ENCODE data around the gene PKP1. TPM values are rescaled to one million over a fixed set of nuclear protein-coding genes. Genes with fewer than 3 reads are reported as not detected.

PKP1 gene
- total and polyA plus RNA-seq, 10 of the 15 experiments (the other 5 are each of a cell fraction or from before 2014, with no cell fraction given) = 0.03 TPM; not detected in 9

DNA sequence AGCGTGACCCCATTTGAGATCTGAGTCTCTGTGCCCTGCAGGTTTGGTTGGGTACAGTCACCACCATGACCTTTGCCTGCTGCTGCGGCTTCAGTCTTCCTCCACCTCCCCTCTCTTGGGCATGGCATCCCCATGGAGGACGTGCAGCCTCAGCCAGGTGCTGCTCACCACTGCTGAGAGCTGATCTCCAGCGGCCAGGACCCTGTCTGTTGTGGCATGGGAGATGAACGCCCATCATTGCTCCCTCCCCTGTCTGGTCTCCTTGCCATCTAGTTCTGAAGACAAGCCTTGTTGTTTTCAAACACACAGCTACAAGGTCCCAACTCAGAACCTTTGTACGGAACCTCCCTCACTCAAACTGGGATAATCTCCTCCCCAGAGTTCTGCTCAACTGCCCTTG is 19.2 kb upstream of the PKP1 start (continued):
- TF ChIP-seq, protein P1, sequence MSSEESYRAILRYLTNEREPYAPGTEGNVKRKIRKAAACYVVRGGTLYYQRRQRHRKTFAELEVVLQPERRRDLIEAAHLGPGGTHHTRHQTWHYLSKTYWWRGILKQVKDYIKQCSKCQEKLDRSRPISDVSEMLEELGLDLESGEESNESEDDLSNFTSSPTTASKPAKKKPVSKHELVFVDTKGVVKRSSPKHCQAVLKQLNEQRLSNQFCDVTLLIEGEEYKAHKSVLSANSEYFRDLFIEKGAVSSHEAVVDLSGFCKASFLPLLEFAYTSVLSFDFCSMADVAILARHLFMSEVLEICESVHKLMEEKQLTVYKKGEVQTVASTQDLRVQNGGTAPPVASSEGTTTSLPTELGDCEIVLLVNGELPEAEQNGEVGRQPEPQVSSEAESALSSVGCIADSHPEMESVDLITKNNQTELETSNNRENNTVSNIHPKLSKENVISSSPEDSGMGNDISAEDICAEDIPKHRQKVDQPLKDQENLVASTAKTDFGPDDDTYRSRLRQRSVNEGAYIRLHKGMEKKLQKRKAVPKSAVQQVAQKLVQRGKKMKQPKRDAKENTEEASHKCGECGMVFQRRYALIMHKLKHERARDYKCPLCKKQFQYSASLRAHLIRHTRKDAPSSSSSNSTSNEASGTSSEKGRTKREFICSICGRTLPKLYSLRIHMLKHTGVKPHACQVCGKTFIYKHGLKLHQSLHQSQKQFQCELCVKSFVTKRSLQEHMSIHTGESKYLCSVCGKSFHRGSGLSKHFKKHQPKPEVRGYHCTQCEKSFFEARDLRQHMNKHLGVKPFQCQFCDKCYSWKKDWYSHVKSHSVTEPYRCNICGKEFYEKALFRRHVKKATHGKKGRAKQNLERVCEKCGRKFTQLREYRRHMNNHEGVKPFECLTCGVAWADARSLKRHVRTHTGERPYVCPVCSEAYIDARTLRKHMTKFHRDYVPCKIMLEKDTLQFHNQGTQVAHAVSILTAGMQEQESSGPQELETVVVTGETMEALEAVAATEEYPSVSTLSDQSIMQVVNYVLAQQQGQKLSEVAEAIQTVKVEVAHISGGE (CRISPR knock-in tag; IDR thresholded peaks at IDR 0.05) = no peak
- TF ChIP-seq FOS (IDR thresholded peaks at IDR 0.05; ENCODE audit: borderline replicate concordance, extremely low read depth, insufficient read length) = no peak

DNA sequence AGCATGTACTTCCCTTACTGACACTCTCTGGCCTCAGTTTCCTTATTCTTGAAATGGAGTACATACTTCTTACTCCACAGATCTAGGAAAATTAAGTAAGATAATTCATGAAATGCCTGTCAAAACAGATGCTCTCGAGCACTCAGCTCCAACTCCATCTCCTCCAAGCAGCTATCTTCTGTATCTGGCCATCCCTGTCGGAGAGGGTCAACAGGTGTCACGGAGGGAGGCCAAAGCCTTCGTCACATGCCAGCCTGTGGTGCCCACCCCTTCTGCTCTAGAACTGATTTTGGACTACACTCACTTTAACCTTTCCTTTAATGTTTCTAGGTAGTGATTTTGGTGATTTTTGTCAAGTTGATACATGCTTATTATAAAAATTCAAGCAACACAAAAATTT is 18.8 kb upstream of the PKP1 start:
- intact Hi-C loops (cut with micrococcal nuclease; ENCODE audit: unreplicated experiment) (no loop called here), in situ Hi-C loops (cut with MboI) (no loop called here)
- Histone ChIP-seq H3K4me1 (ENCODE audit: control insufficient read depth, insufficient read depth, low read length) (no peaks in the 10 kb centered on the region), H4K20me1 (ENCODE audit: control insufficient read depth, insufficient read depth) (no peaks in the 10 kb centered on the region), H3K4me3 (no peak overlapping the region), H3K79me2 (ENCODE audit: control insufficient read depth, insufficient read depth, low read length) (no peaks in the 10 kb centered on the region), H2AFZ (ENCODE audit: control insufficient read depth, low read depth, low read length) (no peak overlapping the region), H3K9ac (ENCODE audit: control insufficient read depth, insufficient read depth, low read length) (no peak overlapping the region), H3K36me3 (ENCODE audit: control insufficient read depth in 2 of 2, insufficient read depth in 2 of 2, low read length in 1 of 2) (no peaks in the 10 kb centered on the region), H3K27ac (ENCODE audit: control insufficient read depth, insufficient read depth) (no peak overlapping the region), H3K27me3 (replicated peaks in 1 of 2; ENCODE audit: control insufficient read depth in 2 of 2, insufficient read depth in 2 of 2, low read length in 1 of 2) (peaks cover 0 to 2% of the 10 kb centered on the region in 2 experiments; a peak in 3 of 4 replicates), H3K9me3 (replicated peaks; ENCODE audit: control insufficient read depth, insufficient read depth, low read length) (no peaks in the 10 kb centered on the region), H3K4me2 (ENCODE audit: control insufficient read depth, insufficient read depth) (no peak overlapping the region)
- no peak for ATAC-seq
- BruUV-seq (replicated peaks) = no TSS peak
- DNase-seq (ENCODE audit: low read depth, low spot score) = no peak
- SMC1A ChIA-PET (ENCODE audit: uncharacterized antibody, unreplicated experiment) = interaction anchor here (0.6 kb wide), 1 partner anchor 271 kb away, joined by 3 read pairs; no protein-coding TSS in a partner anchor
- no peak for FAIRE-seq
- CTCF ChIA-PET = interaction anchor here (1.6 kb wide), 2 partner anchors 11 to 98 kb away, joined by 4 to 6 read pairs; no protein-coding TSS in a partner anchor
- 12% methylated on average over 4 of the region's 4 CpGs for WGBS (ENCODE audit: insufficient coverage, insufficient replicate concordance, low lambda C conversion rate, missing lambda C conversion rate)
- POLR2A ChIA-PET = no interaction called here
- no peak for TF ChIP-seq TAF1 (IDR thresholded peaks at IDR 0.05; ENCODE audit: borderline replicate concordance, low read depth, low read length)
- no peak for TF ChIP-seq PML (IDR thresholded peaks at IDR 0.05; ENCODE audit: low read length)
- TF ChIP-seq NRF1 (conservative IDR thresholded peaks at IDR 0.05; ENCODE audit: low read depth, low read length) = no peak
- TF ChIP-seq HDAC6 (IDR thresholded peaks at IDR 0.05; ENCODE audit: unreplicated experiment) = no peak
- TF ChIP-seq IKZF2 (IDR thresholded peaks at IDR 0.05) = no peak
- TF ChIP-seq SUPT20H (IDR thresholded peaks at IDR 0.05; ENCODE audit: borderline replicate concordance, control insufficient read depth, low read depth, low read length) = no peak
- no peak for TF ChIP-seq PAX8 (IDR thresholded peaks at IDR 0.05)
- no peak for TF ChIP-seq SRF (IDR thresholded peaks at IDR 0.05; ENCODE audit: low read depth in 2 of 2, low read length in 2 of 2)
- TF ChIP-seq, protein P2, sequence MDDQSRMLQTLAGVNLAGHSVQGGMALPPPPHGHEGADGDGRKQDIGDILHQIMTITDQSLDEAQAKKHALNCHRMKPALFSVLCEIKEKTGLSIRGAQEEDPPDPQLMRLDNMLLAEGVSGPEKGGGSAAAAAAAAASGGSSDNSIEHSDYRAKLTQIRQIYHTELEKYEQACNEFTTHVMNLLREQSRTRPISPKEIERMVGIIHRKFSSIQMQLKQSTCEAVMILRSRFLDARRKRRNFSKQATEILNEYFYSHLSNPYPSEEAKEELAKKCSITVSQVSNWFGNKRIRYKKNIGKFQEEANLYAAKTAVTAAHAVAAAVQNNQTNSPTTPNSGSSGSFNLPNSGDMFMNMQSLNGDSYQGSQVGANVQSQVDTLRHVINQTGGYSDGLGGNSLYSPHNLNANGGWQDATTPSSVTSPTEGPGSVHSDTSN (IDR thresholded peaks at IDR 0.05; ENCODE audit: insufficient replicate concordance, low read depth, low read length) = no peak
- TF ChIP-seq EP300 (IDR thresholded peaks at IDR 0.05; ENCODE audit: borderline replicate concordance in 1 of 2, control insufficient read depth in 1 of 2, low read depth in 2 of 2, low read length in 2 of 2) = no peak
- no peak for TF ChIP-seq SP1 (IDR thresholded peaks at IDR 0.05; ENCODE audit: low read depth, low read length)
- TF ChIP-seq ESRRA (IDR thresholded peaks at IDR 0.05; ENCODE audit: low read length) = no peak
- RAD21 ChIA-PET (ENCODE audit: unreplicated experiment) = no interaction called here
